HG02970 (cell line): ENCODE measurements around the gene HDHD2.

Source experiments
- ATAC-seq: cut with Tn5 transposase; IDR thresholded peaks from one replicate; pipeline ENCODE4 v1.9.1; 2021; ENCODE audit warnings: mild to moderate bottlenecking, moderate library complexity, moderate number of reproducible peaks; ENCODE audit not compliant: unreplicated experiment, low FRiP score

HDHD2 gene

GRCh38 chr18:47149457-47150028, 757 bp downstream of the HDHD2 start:
- ATAC-seq = no peak

GRCh38 chr18:47146206-47146605, 4.1 kb downstream of the HDHD2 start:
- no peak for ATAC-seq

GRCh38 chr18:47143899-47144485, 6.3 kb downstream of the HDHD2 start:
- no peak for ATAC-seq

- no peak for ATAC-seq
Measured at GRCh38 chr18:47143153-47143552, 7.1 kb downstream of the HDHD2 start.

- ATAC-seq = no peak
Measured at GRCh38 chr18:47141289-47141688, 9.0 kb downstream of the HDHD2 start.

GRCh38 chr18:47121146-47121545, 29.2 kb downstream of the HDHD2 start:
- ATAC-seq = no peak

GRCh38 chr18:47120428-47120827, 29.9 kb downstream of the HDHD2 start:
- ATAC-seq = no peak

GRCh38 chr18:47118981-47119380, 31.3 kb downstream of the HDHD2 start:
- ATAC-seq = no peak

GRCh38 chr18:47115205-47115604, 35.1 kb downstream of the HDHD2 start:
- ATAC-seq = no peak

GRCh38 chr18:47113796-47114540, 36.3 kb downstream of the HDHD2 start:
- ATAC-seq = no peak

GRCh38 chr18:47110492-47111274, 39.6 kb downstream of the HDHD2 start:
- no peak for ATAC-seq

GRCh38 chr18:47109720-47110119, 40.6 kb downstream of the HDHD2 start:
- ATAC-seq = no peak

GRCh38 chr18:47108998-47109405, 41.3 kb downstream of the HDHD2 start:
- no peak for ATAC-seq

GRCh38 chr18:47108373-47108772, 41.9 kb downstream of the HDHD2 start:
- no peak for ATAC-seq

GRCh38 chr18:47100212-47100831, 50.0 kb downstream of the HDHD2 start:
- ATAC-seq = no peak

- no peak for ATAC-seq
Measured at GRCh38 chr18:47095810-47096209, 54.5 kb downstream of the HDHD2 start.

- ATAC-seq = no peak
Measured at GRCh38 chr18:47087676-47088075, 62.6 kb downstream of the HDHD2 start.

- ATAC-seq = no peak
Measured at GRCh38 chr18:47081578-47081977, 68.7 kb downstream of the HDHD2 start.

- no peak for ATAC-seq
Measured at GRCh38 chr18:47080872-47081271, 69.4 kb downstream of the HDHD2 start.

GRCh38 chr18:47077111-47077510, 73.2 kb downstream of the HDHD2 start:
- no peak for ATAC-seq
